ENCODE results near the gene PHF12.

PHF12 gene

GRCh38 chr17:28985950-28986713, 34.8 kb upstream of the PHF12 start:
- no peak overlapping the region for H3K4me3 ChIP-seq (ENCODE audit: low read length)
- TF ChIP-seq ZNF274 (IDR thresholded peaks at IDR 0.05; ENCODE audit: low read depth, low read length): no peak

GRCh38 chr17:28983286-28984230, 32.2 kb upstream of the PHF12 start:
- H3K4me3 ChIP-seq (ENCODE audit: low read length): no peak overlapping the region
- TF ChIP-seq ZNF274 (IDR thresholded peaks at IDR 0.05; ENCODE audit: low read depth, low read length): no peak

- TF ChIP-seq ZNF274 (IDR thresholded peaks at IDR 0.05; ENCODE audit: low read depth, low read length): no peak
- H3K4me3 ChIP-seq (ENCODE audit: low read length): no peak overlapping the region
These were observed 30.9 kb upstream of the PHF12 start for GRCh38 chr17:28982131-28982793.

- TF ChIP-seq ZNF274 (IDR thresholded peaks at IDR 0.05; ENCODE audit: low read depth, low read length): no peak
- no peak overlapping the region for H3K4me3 ChIP-seq (ENCODE audit: low read length)
These were observed 27.1 kb upstream of the PHF12 start for GRCh38 chr17:28978356-28978964.

GRCh38 chr17:28977659-28978355, 26.5 kb upstream of the PHF12 start:
- no peak for TF ChIP-seq ZNF274 (IDR thresholded peaks at IDR 0.05; ENCODE audit: low read depth, low read length)
- H3K4me3 ChIP-seq (ENCODE audit: low read length): no peak overlapping the region

GRCh38 chr17:28975646-28976045, 24.3 kb upstream of the PHF12 start:
- H3K4me3 ChIP-seq (ENCODE audit: low read length): no peak overlapping the region
- no peak for TF ChIP-seq ZNF274 (IDR thresholded peaks at IDR 0.05; ENCODE audit: low read depth, low read length)

GRCh38 chr17:28975031-28975430, 23.7 kb upstream of the PHF12 start:
- no peak overlapping the region for H3K4me3 ChIP-seq (ENCODE audit: low read length)
- no peak for TF ChIP-seq ZNF274 (IDR thresholded peaks at IDR 0.05; ENCODE audit: low read depth, low read length)

- no peak overlapping the region for H3K4me3 ChIP-seq (ENCODE audit: low read length)
- no peak for TF ChIP-seq ZNF274 (IDR thresholded peaks at IDR 0.05; ENCODE audit: low read depth, low read length)
These were observed 23.1 kb upstream of the PHF12 start for GRCh38 chr17:28974451-28974850.

- no peak for TF ChIP-seq ZNF274 (IDR thresholded peaks at IDR 0.05; ENCODE audit: low read depth, low read length)
- H3K4me3 ChIP-seq (ENCODE audit: low read length): no peak overlapping the region
These were observed 22.1 kb upstream of the PHF12 start for GRCh38 chr17:28973425-28973824.

GRCh38 chr17:28972437-28972836, 21.1 kb upstream of the PHF12 start:
- no peak for TF ChIP-seq ZNF274 (IDR thresholded peaks at IDR 0.05; ENCODE audit: low read depth, low read length)
- H3K4me3 ChIP-seq (ENCODE audit: low read length): no peak overlapping the region

GRCh38 chr17:28970879-28971278, 19.6 kb upstream of the PHF12 start:
- TF ChIP-seq ZNF274 (IDR thresholded peaks at IDR 0.05; ENCODE audit: low read depth, low read length): no peak
- no peak overlapping the region for H3K4me3 ChIP-seq (ENCODE audit: low read length)

- TF ChIP-seq ZNF274 (IDR thresholded peaks at IDR 0.05; ENCODE audit: low read depth, low read length): no peak
- H3K4me3 ChIP-seq (ENCODE audit: low read length): no peak overlapping the region
These were observed 18.5 kb upstream of the PHF12 start for GRCh38 chr17:28969706-28970393.

- no peak for TF ChIP-seq ZNF274 (IDR thresholded peaks at IDR 0.05; ENCODE audit: low read depth, low read length)
- H3K4me3 ChIP-seq (ENCODE audit: low read length): no peak overlapping the region
These were observed 17.6 kb upstream of the PHF12 start for GRCh38 chr17:28968914-28969295.

Measured in GM08714 (cell line).